K562 (cell line): ENCODE data around the gene ADSS1. TPM values are rescaled to one million over a fixed set of nuclear protein-coding genes. Genes with fewer than 3 reads are reported as not detected.

ENCODE experiments used
- ATF1 ChIP-seq, 2 experiments: fragments of 450-650 bp in 1 of 2; IDR thresholded peaks; 2 replicates each; pipeline ENCODE4 v1.6.1; 2016; ENCODE audit warnings: missing compliant biosample characterization in 1 of 2, missing genetic modification characterization in 1 of 2
- EHMT2 ChIP-seq: fragments of 450-650 bp; IDR thresholded peaks from 2 replicates; pipeline ENCODE4 v1.6.1; 2018; ENCODE audit warnings: antibody characterized with exemption
- ERF ChIP-seq: fragments of 450-650 bp; formaldehyde crosslinking; IDR thresholded peaks from 2 replicates; pipeline ENCODE4 v1.4.0; 2020; ENCODE audit warnings: mild to moderate bottlenecking, mixed read lengths
- HMGN3 ChIP-seq: IDR thresholded peaks from 2 replicates; pipeline ENCODE4 v1.6.1; 2011; ENCODE audit warnings: borderline replicate concordance, low read depth, mild to moderate bottlenecking, mixed read lengths, low read length; ENCODE audit not compliant: insufficient read length; ENCODE audit errors: extremely low read depth
- MAX ChIP-seq: sonication (generic); formaldehyde crosslinking; IDR thresholded peaks from 2 replicates; pipeline ENCODE4 v1.9.0; 2022; ENCODE audit warnings: mild to moderate bottlenecking, missing genetic modification reagents
- MXD1 ChIP-seq: fragments of 250-450 bp; sonication (Bioruptor Pico); IDR thresholded peaks from 2 replicates; pipeline ENCODE4 v1.8.0; 2021; ENCODE audit warnings: borderline replicate concordance, mild to moderate bottlenecking, moderate library complexity; ENCODE audit not compliant: poor library complexity, severe bottlenecking
- NFIC ChIP-seq: fragments of 450-650 bp; IDR thresholded peaks from 2 replicates; pipeline ENCODE4 v1.6.1; 2017; ENCODE audit warnings: mild to moderate bottlenecking, inconsistent platforms
- POLR2AphosphoS2 ChIP-seq: IDR thresholded peaks from 2 replicates; pipeline ENCODE4 v1.6.1; 2012; ENCODE audit warnings: low read length, improper control_type of control experiment
- RNF2 ChIP-seq: sonication (generic); IDR thresholded peaks from 2 replicates; pipeline ENCODE4 v1.6.1; 2016
- SIN3A ChIP-seq, 2 experiments: fragments of 150-350 bp in 1 of 2; IDR thresholded peaks; 2 replicates each; pipeline ENCODE4 v1.6.1; 2011 to 2016; ENCODE audit warnings: borderline replicate concordance in 2 of 2, low read depth in 2 of 2, low read length in 2 of 2, mild to moderate bottlenecking in 2 of 2, moderate library complexity in 2 of 2; ENCODE audit not compliant: control insufficient read depth in 1 of 2
- SMAD4 ChIP-seq: fragments of 250-450 bp; sonication (Bioruptor Pico); conservative IDR thresholded peaks from 2 replicates; pipeline ENCODE4 v1.8.0; 2021; ENCODE audit warnings: inconsistent platforms, mild to moderate bottlenecking, moderate library complexity
- SP1 ChIP-seq: sonication (generic); formaldehyde crosslinking; IDR thresholded peaks from 2 replicates; pipeline ENCODE4 v1.8.1; 2022; ENCODE audit warnings: mild to moderate bottlenecking, missing genetic modification reagents
- SRF ChIP-seq, 2 experiments: fragments of 250-450, 450-650 bp in 1 of 2; sonication (Bioruptor Pico) in 1 of 2; sonication (generic) in 1 of 2; formaldehyde crosslinking; IDR thresholded peaks; 2 replicates each; pipeline versions ENCODE4 v1.5.0 to v1.5.1; 2020 to 2022; ENCODE audit warnings: mild to moderate bottlenecking in 1 of 2, missing genetic modification reagents in 1 of 2
- TRIM24 ChIP-seq, 2 experiments: fragments of 450-650 bp; IDR thresholded peaks; 2 replicates each; pipeline ENCODE4 v1.6.1; 2016
- ZBTB1 ChIP-seq: sonication (generic); formaldehyde crosslinking; IDR thresholded peaks from 2 replicates; pipeline ENCODE4 v1.8.1; 2023; ENCODE audit warnings: missing genetic modification reagents, low read depth, mild to moderate bottlenecking, borderline replicate concordance
- polyA plus RNA-seq, 8 experiments: library from polyadenylated mRNA; depleted of rRNA in 4 of 8; stranded (reverse) in 5 of 8; unstranded in 3 of 8; fragments of >200 nt; fragmentation: Nextera tagmentation in 2 of 8; fragmentation: Illumina TruSeq in 1 of 8; extraction: Ambion mirVana in 2 of 8; extraction: Trizol in 1 of 8; gene quantifications; 2 replicates each; pipeline versions ENCODE4 v1.2.1 to v1.2.3, GENCODE V29; 2011 to 2014; ENCODE audit warnings: inconsistent platforms in 1 of 8, missing spikeins in 1 of 8
- total RNA-seq, 7 experiments: library from RNA; depleted of rRNA in 6 of 7; stranded (reverse); fragments of >200 nt in 6 of 7; fragmentation: Illumina TruSeq in 2 of 7; extraction: Trizol in 2 of 7; gene quantifications; 2 replicates each; pipeline versions ENCODE4 v1.2.1 to v1.2.3, GENCODE V29; 2011 to 2021; ENCODE audit warnings: low replicate concordance in 1 of 7
- TF ChIP-seq, protein P1 (sequence below), 3 experiments: fragments of 200-800 bp in 1 of 3; fragments of 250-450 bp in 1 of 3; fragments of 450-650 bp in 1 of 3; sonication (Bioruptor Pico) in 1 of 3; sonication (Bioruptor generic) in 1 of 3; formaldehyde crosslinking in 1 of 3; IDR thresholded peaks; 2 replicates each; pipeline versions ENCODE4 v1.6.1 to v1.8.0; 2016 to 2022; ENCODE audit warnings: mild to moderate bottlenecking in 2 of 3, missing genetic modification characterization in 2 of 3, missing compliant biosample characterization in 1 of 3, moderate library complexity in 1 of 3
- TF ChIP-seq, protein P2 (sequence below): fragments of 450-650 bp; IDR thresholded peaks from 2 replicates; pipeline ENCODE4 v1.6.1; 2014; ENCODE audit warnings: low read depth, mild to moderate bottlenecking, moderate library complexity, borderline replicate concordance
- TF ChIP-seq, protein P3 (sequence below): fragments of 450-650 bp; formaldehyde crosslinking; IDR thresholded peaks from 2 replicates; pipeline ENCODE4 v1.4.0; 2022; ENCODE audit warnings: missing genetic modification characterization

The ADSS1 gene
- total and polyA plus RNA-seq, 9 of the 15 experiments (the other 6 are each of a cell fraction or from before 2014, with no cell fraction given), result 0.53 to 5.9 (median 3.9) TPM

- TF ChIP-seq, protein P1, sequence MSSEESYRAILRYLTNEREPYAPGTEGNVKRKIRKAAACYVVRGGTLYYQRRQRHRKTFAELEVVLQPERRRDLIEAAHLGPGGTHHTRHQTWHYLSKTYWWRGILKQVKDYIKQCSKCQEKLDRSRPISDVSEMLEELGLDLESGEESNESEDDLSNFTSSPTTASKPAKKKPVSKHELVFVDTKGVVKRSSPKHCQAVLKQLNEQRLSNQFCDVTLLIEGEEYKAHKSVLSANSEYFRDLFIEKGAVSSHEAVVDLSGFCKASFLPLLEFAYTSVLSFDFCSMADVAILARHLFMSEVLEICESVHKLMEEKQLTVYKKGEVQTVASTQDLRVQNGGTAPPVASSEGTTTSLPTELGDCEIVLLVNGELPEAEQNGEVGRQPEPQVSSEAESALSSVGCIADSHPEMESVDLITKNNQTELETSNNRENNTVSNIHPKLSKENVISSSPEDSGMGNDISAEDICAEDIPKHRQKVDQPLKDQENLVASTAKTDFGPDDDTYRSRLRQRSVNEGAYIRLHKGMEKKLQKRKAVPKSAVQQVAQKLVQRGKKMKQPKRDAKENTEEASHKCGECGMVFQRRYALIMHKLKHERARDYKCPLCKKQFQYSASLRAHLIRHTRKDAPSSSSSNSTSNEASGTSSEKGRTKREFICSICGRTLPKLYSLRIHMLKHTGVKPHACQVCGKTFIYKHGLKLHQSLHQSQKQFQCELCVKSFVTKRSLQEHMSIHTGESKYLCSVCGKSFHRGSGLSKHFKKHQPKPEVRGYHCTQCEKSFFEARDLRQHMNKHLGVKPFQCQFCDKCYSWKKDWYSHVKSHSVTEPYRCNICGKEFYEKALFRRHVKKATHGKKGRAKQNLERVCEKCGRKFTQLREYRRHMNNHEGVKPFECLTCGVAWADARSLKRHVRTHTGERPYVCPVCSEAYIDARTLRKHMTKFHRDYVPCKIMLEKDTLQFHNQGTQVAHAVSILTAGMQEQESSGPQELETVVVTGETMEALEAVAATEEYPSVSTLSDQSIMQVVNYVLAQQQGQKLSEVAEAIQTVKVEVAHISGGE (CRISPR knock-in tag; IDR thresholded peaks at IDR 0.05), result peak in 1 of 3 experiments; percentile 69; a peak in 2 of 6 replicates
- TF ChIP-seq TRIM24 (IDR thresholded peaks at IDR 0.05), result peak in 1 of 2 experiments; percentile 45; a peak in 1 of 4 replicates
- TF ChIP-seq, protein P2, sequence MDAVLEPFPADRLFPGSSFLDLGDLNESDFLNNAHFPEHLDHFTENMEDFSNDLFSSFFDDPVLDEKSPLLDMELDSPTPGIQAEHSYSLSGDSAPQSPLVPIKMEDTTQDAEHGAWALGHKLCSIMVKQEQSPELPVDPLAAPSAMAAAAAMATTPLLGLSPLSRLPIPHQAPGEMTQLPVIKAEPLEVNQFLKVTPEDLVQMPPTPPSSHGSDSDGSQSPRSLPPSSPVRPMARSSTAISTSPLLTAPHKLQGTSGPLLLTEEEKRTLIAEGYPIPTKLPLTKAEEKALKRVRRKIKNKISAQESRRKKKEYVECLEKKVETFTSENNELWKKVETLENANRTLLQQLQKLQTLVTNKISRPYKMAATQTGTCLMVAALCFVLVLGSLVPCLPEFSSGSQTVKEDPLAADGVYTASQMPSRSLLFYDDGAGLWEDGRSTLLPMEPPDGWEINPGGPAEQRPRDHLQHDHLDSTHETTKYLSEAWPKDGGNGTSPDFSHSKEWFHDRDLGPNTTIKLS, result peak; percentile 67; the same call in 1 of the 2 replicates
- peak in 1 of 2 experiments; percentile 32; a peak in 1 of 4 replicates for TF ChIP-seq SIN3A (IDR thresholded peaks at IDR 0.05; ENCODE audit: borderline replicate concordance in 2 of 2, control insufficient read depth in 1 of 2, low read depth in 2 of 2, low read length in 2 of 2)
- TF ChIP-seq ERF, result peak; percentile 75; the same call in 1 of the 2 replicates
- TF ChIP-seq SRF (CRISPR knock-in tag; IDR thresholded peaks at IDR 0.05), result 0 out of 4 replicates have a peak, but pooled peaks of 1 of the 2 experiments have one; percentile 25
- peak; percentile 38; the same call in 1 of the 2 replicates for TF ChIP-seq NFIC
- TF ChIP-seq MXD1 (CRISPR knock-in tag), result peak; percentile 35
- TF ChIP-seq SMAD4 (CRISPR knock-in tag), result peak; percentile 44; the same call in 1 of the 2 replicates
- peak; percentile 71 for TF ChIP-seq SP1 (CRISPR knock-in tag)
- TF ChIP-seq HMGN3, result peak; percentile 68
- TF ChIP-seq EHMT2, result peak; percentile 46; the same call in 1 of the 2 replicates
- peak; percentile 30; the same call in 1 of the 2 replicates for TF ChIP-seq ZBTB1
- TF ChIP-seq, protein P3, sequence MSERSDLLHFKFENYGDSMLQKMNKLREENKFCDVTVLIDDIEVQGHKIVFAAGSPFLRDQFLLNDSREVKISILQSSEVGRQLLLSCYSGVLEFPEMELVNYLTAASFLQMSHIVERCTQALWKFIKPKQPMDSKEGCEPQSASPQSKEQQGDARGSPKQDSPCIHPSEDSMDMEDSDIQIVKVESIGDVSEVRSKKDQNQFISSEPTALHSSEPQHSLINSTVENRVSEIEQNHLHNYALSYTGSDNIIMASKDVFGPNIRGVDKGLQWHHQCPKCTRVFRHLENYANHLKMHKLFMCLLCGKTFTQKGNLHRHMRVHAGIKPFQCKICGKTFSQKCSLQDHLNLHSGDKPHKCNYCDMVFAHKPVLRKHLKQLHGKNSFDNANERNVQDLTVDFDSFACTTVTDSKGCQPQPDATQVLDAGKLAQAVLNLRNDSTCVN (CRISPR knock-in tag), result peak; percentile 56; the same call in 1 of the 2 replicates
- TF ChIP-seq POLR2AphosphoS2, result peak; percentile 74; the same call in 1 of the 2 replicates
- peak; percentile 35; the same call in 1 of the 2 replicates for TF ChIP-seq ATF1 (CRISPR knock-in tag; IDR thresholded peaks at IDR 0.05)
- peak; percentile 74 for TF ChIP-seq ATF1 (tag; IDR thresholded peaks at IDR 0.05)
- TF ChIP-seq MAX (CRISPR knock-in tag), result peak; percentile 99
- peak; percentile 60; the same call in 1 of the 2 replicates for TF ChIP-seq RNF2
These were observed 5.3 kb downstream of the ADSS1 start (continued) for GRCh38 chr14:104729176-104729834.
